Activated CD4-positive, CD25-positive, alpha-beta regulatory T cell (primary cell): ENCODE results near the gene ZNF726.
"Not testable (repeated sequence)": the region's sequence is repeated elsewhere in the genome, so short reads cannot be mapped to it uniquely, and the experiment has no call there.

Source experiments
- DNase-seq, 4 experiments: peaks; one replicate each; lab custom pipeline; 2025; lab: John Stamatoyannopoulos, UW

The ZNF726 gene

GRCh38 chr19:23914402-23915286 is at the start of gene ZNF726:
Gene ZNF726 (plus strand): TSS chr19:23914886. CDS start chr19:23914995, 109 bp downstream.
- DNase-seq: peak; percentile 45 to 63 (median 58)

- DNase-seq: no peak
Observed at GRCh38 chr19:23867895-23868294, 46.8 kb upstream of the ZNF726 start.

- DNase-seq: no peak
Observed at GRCh38 chr19:23868630-23869029, 46.1 kb upstream of the ZNF726 start.

GRCh38 chr19:23872282-23872919 is 42.3 kb upstream of the ZNF726 start:
- DNase-seq: no peak

- no peak for DNase-seq
Observed at GRCh38 chr19:23876261-23876660, 38.4 kb upstream of the ZNF726 start.

- DNase-seq: not testable (repeated sequence)
Observed at GRCh38 chr19:23876756-23877155, 37.9 kb upstream of the ZNF726 start.

GRCh38 chr19:23882493-23882892 is 32.2 kb upstream of the ZNF726 start:
- no peak for DNase-seq

GRCh38 chr19:23884363-23884762 is 30.3 kb upstream of the ZNF726 start:
- no peak for DNase-seq

GRCh38 chr19:23887642-23888041 is 27.0 kb upstream of the ZNF726 start:
- no peak for DNase-seq

GRCh38 chr19:23896096-23896495 is 18.6 kb upstream of the ZNF726 start:
- not testable (repeated sequence) for DNase-seq

- DNase-seq: no peak
Observed at GRCh38 chr19:23896912-23897311, 17.8 kb upstream of the ZNF726 start.

- DNase-seq: no peak
Observed at GRCh38 chr19:23901360-23901759, 13.3 kb upstream of the ZNF726 start.

- DNase-seq: no peak
Observed at GRCh38 chr19:23904406-23904805, 10.3 kb upstream of the ZNF726 start.

GRCh38 chr19:23905771-23906170 is 8.9 kb upstream of the ZNF726 start:
- DNase-seq: no peak

GRCh38 chr19:23906835-23907234 is 7.9 kb upstream of the ZNF726 start:
- DNase-seq: no peak

- DNase-seq: no peak
Observed at GRCh38 chr19:23908165-23908564, 6.5 kb upstream of the ZNF726 start.

GRCh38 chr19:23909222-23909621 is 5.5 kb upstream of the ZNF726 start:
- DNase-seq: no peak

GRCh38 chr19:23913931-23914330 is 755 bp upstream of the ZNF726 start:
- DNase-seq: no peak

- no peak for DNase-seq
Observed at GRCh38 chr19:23916991-23917390, 2.3 kb downstream of the ZNF726 start.

GRCh38 chr19:23917856-23918255 is 3.2 kb downstream of the ZNF726 start:
- DNase-seq: no peak

- DNase-seq: no peak
Observed at GRCh38 chr19:23925285-23925684, 10.6 kb downstream of the ZNF726 start.

- no peak for DNase-seq
Observed at GRCh38 chr19:23932878-23933277, 18.2 kb downstream of the ZNF726 start.

GRCh38 chr19:23937031-23937430 is 22.3 kb downstream of the ZNF726 start:
- not testable (repeated sequence) for DNase-seq
